HG03469 (cell line): Measurements from ENCODE around the gene SLC52A1.
A peak's percentile ranks its signal among the peaks of the same experiment; 100 is the strongest.
"Not testable (repeated sequence)": the region's sequence is repeated elsewhere in the genome, so short reads cannot be mapped to it uniquely, and the experiment has no call there.

Source experiments
- ATAC-seq: cut with Tn5 transposase; IDR thresholded peaks from one replicate; pipeline ENCODE4 v1.9.1; 2021; ENCODE audit warnings: mild to moderate bottlenecking, moderate library complexity, moderate number of reproducible peaks; ENCODE audit not compliant: unreplicated experiment

Gene SLC52A1

DNA sequence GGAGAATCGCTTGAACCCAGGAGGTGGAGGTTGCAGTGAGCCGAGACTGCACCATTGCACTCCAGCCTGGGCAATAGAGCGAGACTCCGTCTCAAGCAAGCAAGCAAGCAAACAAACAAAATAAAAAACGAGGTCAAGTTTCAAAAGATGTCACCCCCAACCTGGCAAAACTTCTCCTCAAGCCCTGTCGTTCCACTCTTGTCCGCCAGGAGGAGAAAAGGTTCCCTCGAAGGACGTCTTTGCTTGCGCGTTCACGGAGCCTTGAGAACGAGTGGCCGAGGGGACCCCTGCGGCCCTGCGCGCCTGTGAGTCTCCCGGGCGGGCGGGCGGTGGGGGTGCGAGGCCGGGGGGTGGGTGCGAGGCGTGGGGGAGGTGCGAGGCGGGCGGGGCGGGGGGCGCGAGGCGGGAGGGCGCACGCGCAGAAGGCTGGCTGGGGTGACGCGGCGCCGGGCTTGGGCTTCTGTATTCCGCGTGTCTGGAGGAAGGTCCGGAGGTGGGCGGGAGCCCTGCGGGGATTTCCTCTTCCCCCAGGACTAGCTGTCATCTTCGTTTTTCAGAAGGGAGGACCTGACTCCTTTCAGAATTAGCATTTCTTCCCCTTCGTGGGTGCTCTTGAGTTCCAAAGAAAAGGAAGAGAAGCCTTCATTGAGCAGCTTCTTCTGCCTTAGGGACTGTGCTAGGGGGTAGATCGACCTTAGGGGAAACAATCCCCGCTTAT is 3.7 kb downstream of the SLC52A1 start:
- ATAC-seq, result no peak

DNA sequence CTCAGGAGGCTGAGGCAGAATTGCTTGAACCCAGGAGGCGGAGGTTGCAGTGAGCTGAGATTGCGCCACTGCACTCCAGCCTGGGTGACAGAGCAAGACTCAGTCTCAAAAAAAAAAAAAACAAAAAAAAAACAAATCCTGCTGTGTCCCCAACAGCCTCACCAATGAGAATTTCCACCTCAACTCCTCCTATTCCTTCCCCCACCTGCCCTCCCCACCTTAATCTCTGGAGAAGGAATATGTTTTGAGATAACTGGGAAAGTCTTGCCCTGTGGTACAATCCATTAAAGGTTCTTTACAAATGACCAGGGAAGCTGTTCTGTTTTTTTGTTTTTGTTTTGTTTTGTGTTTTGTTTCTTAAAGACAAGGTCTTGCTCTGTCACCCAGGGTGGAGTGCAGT is 5.1 kb downstream of the SLC52A1 start:
- ATAC-seq, result not testable (repeated sequence)

DNA sequence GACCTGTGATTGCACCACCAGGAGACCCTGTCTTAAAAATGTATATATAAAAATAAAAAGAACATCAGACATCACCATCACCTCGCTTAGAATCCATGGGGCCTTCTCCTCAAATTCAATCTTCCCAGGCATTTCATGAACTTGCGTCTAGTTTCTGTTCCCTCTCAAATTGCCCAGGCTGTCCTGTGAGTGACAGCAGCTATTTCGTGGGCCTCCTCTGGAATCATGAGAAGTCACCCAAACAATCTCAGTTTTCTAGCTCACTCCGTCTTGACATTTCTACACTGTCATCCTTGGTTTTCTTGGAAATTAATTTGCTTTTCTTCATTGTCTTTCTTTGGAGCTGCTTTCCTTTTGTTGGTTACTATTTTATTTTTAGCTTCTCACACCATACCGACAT is 7.3 kb downstream of the SLC52A1 start:
- no peak for ATAC-seq

DNA sequence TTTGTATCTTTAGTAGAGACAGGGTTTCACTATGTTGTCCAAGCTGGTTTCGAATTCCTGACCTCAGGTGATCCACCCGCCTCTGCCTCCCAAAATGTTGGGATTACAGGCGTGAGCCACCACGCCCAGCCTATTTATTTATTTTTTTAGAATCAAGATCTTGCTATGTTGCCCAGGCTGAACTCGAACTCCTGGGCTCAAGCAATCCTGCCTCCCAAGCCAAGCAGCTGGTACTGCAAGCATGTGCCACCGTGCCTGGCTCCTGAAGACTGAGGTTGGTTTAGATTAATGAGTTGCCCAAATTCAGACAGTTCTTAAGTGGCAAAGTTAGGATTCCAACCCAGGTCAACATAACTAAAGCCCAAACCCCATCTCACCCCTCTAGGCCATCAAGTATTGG is 7.9 kb downstream of the SLC52A1 start:
- ATAC-seq, result no peak

DNA sequence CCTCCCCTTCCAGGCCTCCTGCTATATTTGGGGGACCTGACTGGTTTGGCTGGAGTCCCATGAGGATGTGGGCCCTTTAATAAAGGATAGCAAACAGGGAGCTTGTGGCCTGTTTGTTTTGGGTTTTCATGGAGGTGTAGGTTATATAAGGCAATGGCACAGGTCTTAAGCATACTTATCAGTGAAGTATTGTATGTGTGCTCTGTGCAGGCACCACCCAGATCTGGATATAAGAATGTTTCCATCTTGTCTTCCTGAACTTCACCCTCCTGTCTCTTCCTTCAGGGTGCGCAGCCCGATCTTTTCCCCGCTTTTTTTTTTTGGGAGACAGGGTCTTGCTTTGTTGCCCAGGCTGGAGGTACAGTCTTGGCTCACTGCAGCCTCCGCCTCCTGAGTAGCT is 10.6 kb downstream of the SLC52A1 start:
- ATAC-seq, result no peak

DNA sequence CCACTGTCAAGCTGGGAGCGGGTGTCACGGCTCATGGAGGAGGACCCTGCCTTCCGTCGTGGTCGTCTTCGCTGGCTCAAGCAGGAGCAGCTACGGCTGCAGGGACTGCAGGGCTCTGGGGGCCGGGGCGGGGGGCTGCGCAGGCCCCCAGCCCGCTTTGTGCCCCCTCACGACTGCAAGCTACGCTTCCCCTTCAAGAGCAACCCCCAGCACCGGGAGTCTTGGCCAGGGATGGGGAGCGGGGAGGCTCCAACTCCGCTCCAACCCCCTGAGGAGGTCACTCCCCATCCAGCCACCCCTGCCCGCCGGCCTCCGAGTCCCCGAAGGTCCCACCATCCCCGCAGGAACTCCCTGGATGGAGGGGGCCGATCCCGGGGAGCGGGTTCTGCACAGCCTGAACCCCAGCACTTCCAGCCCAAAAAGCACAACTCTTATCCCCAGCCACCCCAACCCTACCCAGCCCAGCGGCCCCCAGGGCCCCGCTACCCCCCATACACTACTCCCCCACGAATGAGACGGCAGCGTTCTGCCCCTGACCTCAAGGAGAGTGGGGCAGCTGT is 11.6 kb downstream of the SLC52A1 start:
- ATAC-seq, result no peak

DNA sequence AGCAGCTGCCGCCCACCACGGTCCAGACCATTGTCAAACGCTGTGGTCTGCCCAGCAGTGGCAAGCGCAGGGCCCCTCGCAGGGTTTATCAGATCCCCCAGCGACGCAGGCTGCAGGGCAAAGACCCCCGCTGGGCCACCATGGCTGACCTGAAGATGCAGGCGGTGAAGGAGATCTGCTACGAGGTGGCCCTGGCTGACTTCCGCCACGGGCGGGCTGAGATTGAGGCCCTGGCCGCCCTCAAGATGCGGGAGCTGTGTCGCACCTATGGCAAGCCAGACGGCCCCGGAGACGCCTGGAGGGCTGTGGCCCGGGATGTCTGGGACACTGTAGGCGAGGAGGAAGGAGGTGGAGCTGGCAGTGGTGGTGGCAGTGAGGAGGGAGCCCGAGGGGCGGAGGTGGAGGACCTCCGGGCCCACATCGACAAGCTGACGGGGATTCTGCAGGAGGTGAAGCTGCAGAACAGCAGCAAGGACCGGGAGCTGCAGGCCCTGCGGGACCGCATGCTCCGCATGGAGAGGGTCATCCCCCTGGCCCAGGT is 13.0 kb downstream of the SLC52A1 start:
- ATAC-seq, result no peak

DNA sequence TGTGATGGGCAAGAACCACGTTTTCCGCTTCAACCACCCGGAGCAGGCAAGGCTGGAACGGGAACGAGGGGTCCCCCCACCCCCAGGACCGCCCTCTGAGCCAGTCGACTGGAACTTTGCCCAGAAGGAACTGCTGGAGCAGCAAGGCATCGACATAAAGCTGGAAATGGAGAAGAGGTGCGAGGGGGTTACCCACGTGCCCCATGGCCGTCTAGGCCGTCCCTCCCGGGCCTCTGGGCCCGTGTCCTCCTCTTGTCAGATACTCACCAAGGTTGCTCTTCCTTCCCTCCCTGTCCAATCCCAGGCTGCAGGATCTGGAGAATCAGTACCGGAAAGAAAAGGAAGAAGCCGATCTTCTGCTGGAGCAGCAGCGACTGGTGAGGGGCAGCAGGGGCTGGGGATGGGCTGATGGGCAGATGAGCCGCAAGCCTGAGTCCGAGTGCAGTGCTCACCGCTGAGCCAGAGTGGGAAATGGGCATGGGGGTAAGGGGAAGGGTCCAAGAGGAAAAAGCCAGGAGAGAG is 14.7 kb downstream of the SLC52A1 start:
- ATAC-seq, result no peak

DNA sequence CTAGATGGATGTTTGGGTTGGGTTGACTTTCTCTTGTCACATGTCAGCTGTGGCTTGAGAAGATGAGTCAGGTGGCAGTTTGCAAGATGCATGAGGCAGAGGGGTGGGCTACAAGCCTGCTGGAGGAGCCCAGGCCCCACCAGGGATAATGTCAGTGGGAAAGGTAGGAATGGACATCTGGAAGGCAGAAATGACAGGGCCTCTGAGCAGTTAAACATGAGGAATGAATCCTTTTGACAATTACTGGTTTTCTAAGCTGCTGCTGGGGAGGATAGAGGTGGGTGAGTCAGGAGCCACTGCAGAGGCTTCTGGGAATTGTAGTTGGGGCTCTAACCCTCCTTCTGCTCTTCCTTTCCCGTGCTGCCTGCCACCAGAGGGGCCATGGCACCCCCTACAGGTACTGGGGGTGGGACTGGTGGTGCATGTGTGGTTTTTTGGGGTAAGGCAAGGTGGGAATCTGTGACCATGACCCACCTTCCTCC is 15.7 kb downstream of the SLC52A1 start:
- no peak for ATAC-seq

DNA sequence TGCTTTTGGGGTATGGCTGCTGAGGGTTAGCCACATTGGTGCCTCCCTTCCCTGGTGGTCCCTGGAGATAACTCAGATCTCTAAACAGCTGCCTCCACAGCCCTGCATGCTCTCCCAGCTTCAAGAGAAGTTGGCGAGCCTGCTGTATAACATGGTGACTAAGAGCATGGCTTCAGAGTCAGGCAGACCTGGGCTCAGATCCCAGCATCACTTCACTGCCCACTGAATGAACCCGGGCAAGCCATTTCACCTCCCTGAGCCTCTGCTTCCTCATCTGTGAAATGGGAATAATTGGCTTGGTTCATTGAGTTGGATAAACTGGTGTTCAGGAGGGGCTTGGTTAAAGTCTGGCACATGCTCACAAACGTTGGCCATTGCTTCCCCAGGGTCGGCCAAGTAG is 20.9 kb downstream of the SLC52A1 start:
- ATAC-seq, result no peak

DNA sequence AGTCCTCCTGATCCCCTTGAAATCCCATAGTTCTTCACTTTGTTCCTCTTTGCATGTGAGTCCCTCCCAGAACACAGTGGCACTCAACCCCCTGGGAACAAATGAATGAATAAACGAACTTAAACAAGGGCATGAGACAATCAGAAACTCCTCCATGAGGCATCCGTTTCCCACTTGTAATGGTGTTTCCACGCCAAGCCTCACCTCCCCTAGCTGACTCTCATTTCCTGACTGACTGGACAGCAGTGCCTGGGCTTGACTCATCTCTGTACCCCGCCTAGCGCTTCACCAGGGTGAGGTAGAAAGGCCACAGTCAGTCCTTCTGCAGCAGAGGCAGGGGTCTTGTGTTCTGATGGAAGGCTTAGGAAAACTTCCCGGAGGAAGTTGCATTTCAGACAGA is 23.3 kb downstream of the SLC52A1 start:
- ATAC-seq, result no peak

DNA sequence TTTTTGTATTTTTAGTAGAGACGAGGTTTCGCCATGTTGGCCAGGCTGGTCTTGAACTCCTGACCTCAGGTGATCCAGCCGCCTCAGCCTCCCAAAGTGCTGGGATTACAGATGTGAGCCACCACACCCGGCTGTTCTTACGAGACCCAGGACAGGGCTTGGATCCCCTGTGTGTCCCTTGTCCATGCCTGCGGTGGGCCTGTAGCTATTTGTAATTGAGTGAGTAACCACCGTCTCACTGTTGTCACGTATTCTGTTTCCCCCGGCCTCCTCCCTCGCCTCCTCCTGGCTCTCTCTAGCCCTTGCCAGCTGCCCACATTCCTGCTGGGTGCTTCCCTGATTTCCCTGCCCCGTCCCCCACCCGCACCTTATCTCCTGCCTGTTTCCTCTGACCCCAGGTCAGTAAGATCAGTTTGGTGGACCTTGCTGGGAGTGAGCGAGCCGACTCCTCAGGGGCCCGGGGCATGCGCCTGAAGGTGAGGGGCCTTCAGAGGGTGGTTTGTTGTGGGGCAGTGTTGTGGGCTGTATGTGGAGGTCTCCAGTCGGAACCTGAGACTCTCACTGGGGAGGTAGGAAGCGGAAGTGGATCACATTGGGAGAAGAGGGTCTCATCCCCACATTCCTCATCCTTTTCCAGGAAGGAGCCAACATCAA is 31.9 kb downstream of the SLC52A1 start:
- ATAC-seq, result no peak

DNA sequence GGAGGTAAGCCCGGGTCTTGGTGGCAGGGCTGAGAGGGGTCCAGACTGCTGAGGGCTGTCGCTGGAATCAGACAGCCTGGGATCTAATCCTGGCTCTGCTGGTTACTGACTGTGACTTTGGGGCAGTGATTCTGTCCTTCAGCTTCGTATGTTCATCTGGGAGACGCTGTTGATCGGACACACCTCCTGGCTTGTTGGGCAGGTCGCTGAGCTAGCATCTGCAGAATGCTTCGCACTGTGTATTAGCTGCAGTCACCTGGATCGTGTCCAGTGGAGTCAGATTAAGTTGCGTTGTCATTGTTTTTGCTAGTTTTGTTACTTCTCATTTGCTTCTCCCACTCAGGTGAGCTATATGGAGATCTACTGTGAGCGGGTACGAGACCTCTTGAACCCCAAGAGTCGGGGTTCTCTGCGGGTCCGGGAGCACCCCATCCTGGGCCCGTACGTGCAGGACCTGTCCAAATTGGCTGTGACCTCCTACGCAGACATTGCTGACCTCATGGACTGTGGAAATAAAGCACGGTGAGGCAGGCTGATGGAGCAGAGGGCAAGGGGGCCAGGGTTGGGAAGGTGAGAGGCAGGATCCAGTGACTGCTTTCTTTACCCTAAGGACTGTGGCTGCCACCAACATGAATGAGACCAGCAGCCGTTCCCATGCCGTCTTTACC is 33.0 kb downstream of the SLC52A1 start:
- no peak for ATAC-seq

DNA sequence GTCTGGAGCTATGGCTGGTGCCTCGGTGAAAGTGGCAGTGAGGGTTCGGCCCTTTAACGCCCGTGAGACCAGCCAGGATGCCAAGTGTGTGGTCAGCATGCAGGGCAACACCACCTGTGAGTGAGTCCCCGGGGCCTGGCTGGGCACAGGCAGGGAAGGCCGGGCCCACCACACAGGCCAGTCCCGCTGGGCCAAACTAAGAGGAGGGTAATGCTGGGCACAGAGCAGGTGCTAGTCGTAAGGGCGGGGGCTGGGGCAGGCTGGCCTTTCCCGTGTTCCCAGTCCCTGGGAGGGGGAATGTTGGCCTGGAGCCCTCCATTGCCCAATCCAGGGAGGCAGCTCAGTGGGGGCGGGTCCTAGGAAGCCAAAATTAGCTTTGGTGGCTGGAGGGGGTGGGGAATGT is 35.0 kb downstream of the SLC52A1 start:
- no peak for ATAC-seq

DNA sequence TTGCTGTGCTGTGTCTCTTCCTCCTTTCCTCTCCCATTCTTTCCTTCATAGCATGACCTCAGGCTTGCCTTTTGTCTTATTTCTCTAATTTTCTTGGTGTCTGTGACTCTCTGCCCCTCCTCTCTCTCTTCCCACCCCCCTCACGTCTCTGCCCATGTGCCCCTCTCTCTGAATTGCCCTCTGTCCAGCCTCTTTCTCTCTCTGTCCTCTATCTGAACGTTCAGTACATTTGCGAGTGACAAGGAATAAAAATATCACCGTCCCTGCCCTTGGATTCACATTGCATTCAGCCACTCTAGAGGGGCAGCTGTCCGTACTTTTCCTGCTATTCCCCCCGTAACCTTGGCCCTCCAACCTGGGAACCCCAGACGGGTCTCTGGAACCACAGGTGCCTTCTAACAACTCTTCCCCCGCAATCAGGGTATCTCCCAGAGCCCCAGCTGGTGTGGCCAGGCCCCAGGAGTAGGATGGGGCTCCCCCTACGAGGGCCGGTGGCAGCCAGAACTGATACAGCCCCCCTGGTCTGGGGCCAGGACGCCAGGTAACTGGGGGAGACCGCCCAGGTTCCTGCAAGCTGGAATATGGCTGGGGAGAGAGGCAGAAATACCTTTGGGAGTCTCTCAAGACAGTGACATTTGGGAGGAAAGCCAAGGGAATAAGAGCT is 35.7 kb downstream of the SLC52A1 start:
- ATAC-seq, result no peak

DNA sequence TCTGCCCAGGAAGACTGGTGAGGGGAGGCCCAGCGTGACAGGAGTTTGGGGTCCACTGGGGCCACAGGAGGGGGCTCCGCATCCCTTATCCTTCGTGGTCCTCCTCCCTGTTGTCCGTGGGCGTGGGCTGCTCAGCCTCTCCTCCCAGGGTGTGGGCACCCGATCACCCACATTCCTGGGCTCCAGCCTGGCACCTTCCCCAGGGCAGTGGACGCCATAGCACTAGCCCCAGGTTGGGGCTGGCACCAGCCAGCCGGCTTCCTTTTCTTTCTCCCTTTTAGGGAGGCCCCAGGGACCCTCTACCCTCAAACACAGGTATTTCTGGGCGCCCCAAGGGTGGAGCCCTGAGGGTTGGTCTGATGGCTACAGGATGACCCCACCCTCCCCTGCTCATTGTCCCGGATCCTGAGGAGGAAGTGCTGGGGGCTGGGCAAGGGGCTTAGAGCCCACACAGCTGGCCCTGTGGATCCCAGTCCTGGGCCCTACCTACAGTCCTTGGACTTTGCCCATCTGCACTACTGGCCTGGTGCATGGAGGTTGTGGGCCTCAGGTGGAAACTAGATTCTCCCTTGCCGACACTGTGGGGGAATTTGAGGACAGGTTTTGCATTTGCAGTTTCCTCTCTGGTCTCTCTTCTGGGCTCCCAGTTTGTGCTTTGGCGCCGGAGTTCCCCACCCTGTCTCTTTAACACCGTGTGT is 36.3 kb downstream of the SLC52A1 start:
- ATAC-seq, result no peak

DNA sequence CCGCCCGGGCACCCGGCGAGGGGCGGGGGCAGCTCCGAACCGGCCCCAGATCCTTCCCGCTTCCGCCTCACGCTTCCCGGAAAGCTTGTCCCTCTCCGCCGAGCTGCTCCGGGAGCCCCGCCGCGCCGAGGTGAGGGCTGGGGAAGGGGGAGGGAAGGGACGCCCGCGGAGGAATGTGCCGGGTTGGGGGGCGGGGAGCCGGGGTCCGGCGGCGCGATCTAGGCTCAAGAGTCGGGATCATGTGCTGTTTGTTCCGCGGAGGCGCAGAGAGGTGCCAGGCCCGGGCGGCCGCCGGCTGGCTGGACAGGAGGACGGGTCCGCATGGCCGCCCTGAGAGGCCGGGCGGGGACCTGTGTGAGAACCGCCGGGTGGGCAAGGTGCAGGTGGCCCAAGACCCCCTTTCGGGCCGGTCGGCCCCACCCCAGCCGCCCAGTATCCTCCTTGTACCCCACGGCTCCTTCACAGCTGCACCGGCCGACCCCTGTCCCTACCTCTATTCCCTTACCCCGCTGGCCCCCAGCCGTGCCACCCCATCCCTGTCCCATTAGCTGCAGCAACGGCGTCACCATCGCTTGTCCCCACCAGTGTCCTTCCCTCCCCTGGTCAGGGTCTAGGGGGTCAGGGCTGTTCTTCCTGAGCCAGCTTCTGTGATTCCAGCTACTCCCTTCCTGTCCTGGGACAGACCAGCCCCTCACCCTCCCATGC is 37.0 kb downstream of the SLC52A1 start:
- ATAC-seq, result no peak

DNA sequence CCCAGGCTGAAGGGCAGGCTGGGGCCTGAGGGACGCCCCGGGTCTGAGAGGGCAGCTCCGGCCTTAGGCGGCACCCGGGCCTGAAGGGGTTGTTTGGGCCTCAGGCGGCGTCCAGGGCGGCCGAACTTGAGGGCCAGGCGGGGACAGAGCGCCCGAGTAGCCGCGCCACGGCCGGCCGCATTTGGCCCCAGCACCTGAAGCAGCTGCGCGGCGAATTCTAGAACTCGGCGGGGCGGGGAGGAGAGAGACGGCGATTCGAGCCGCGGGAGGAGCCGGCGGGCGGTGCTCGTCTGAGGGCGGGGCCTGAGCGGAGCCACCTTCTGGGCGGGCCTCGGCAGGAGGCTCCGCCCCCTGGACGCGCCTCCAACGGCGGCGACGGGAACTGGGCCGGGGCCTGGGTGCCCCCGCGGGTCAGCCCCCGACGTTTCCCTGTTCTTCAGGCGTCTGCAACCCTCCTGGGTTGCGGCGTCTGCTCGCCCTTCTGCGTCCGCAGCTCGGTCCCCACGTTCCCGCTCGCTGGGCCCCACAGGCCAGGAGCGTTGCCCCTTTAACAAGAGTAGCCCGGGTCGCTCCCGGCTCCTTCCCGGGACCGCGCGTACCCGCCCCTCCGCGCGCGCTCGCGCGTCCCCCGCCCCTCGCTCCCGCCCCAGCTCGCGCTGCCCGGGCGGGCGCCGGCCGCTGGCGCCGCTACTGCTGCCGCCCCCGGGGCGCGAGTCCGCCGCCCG is 37.8 kb downstream of the SLC52A1 start, which contains the start of the genes INCA1 and KIF1C:
Gene INCA1 (minus strand): TSS at position 221 of the 725 bp plus-strand sequence. CDS start 3,085 bp downstream, outside the sequence.
Gene KIF1C (plus strand): TSS at position 649 of the 725 bp plus-strand sequence. CDS start 2,297 bp downstream, outside the sequence.
- peak; percentile 69 for ATAC-seq
